ENCODE data around the gene FAM236C.
"Not testable (repeated sequence)": the region's sequence is repeated elsewhere in the genome, so short reads cannot be mapped to it uniquely, and the experiment has no call there.

DNA sequence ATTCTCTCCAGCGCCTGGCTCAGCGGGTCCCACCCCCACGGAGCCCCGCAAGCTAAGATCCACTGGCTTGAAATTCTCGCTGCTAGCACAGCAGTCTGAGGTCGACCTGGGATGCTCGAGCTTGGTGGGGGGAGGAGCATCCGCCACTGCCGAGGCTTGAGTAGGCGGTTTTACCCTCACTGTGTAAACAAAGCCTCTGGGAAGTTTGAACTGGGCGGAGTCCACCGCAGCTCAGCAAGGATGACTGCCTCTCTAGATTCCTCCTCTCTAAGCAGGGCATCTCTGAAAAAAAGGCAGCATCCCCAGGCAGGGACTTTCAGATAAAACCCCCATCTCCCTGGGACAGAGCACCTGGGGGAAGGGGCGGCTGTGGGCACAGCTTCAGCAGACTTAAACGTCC lies 22.7 kb upstream of the FAM236C start:
- TF ChIP-seq EZH2 (IDR thresholded peaks at IDR 0.05; ENCODE audit: insufficient read depth, poor library complexity, severe bottlenecking); EZH2phosphoT487 (IDR thresholded peaks at IDR 0.05; ENCODE audit: insufficient read depth, low read depth): not testable (repeated sequence)
